SKM-1 treated with dmso at 0.1 percent for 144 hours (cell line): ENCODE data around the gene BPIFB2.

Experiments
- DNase-seq: peaks from one replicate; lab custom pipeline; 2025; ENCODE audit not compliant: unreplicated experiment; lab: John Stamatoyannopoulos, UW

The BPIFB2 gene

GRCh38 chr20:33067806-33068205 lies 60.3 kb downstream of the BPIFB2 start:
- no peak for DNase-seq

- no peak for DNase-seq
Observed at GRCh38 chr20:33068251-33068939, 60.9 kb downstream of the BPIFB2 start.

GRCh38 chr20:33069673-33070072 lies 62.2 kb downstream of the BPIFB2 start:
- DNase-seq = no peak

GRCh38 chr20:33070111-33071053 lies 62.9 kb downstream of the BPIFB2 start:
- no peak for DNase-seq

DNA sequence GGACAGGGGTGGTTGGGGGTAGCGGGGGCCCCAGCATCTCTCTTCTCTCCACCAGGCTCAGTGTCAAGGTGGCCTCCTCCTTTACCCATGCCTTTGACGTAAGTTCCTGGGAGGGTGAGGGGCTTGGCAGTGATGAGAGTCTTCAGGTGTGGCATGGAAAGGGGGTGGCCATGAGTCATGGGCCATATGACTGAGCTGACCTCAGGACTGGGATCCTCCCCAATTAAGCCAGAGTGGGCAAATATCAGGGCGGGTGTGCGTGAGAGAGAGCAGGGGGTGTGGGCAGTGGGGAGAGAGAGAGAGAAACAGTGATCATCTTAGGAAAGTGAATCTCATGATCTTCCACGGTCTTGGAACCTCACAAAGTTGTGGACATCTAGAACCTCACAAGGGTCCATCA lies 63.7 kb downstream of the BPIFB2 start:
- DNase-seq = no peak

DNA sequence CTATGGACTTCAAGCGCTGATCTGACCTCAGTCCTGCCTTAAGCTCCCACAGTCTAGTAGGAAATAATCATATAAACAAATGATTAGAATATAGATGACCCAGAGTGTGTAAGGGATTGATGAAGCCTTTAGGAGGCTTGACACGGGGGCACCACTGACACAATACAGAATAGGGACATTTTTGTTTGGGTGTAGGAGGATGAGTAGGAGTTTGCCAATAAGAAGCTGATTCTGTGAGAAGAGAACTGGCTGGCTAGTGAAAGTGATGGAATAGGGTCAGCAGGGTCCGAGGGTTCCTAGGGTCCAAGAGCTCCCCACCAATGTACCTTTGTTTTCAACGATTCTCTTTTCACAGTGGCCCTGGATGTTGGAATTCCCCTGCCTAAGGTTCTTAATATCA lies 64.9 kb downstream of the BPIFB2 start:
- no peak for DNase-seq

GRCh38 chr20:33072813-33073212 lies 65.3 kb downstream of the BPIFB2 start:
- DNase-seq = no peak
